Measurements from ENCODE around the gene SUCLG2. TPM values are rescaled to one million over a fixed set of nuclear protein-coding genes. Genes with fewer than 3 reads are reported as not detected.
"Not testable (repeated sequence)": the region's sequence is repeated elsewhere in the genome, so short reads cannot be mapped to it uniquely, and the experiment has no call there.

The SUCLG2 gene
- polyA plus RNA-seq, 1 donor: 143 TPM

DNA sequence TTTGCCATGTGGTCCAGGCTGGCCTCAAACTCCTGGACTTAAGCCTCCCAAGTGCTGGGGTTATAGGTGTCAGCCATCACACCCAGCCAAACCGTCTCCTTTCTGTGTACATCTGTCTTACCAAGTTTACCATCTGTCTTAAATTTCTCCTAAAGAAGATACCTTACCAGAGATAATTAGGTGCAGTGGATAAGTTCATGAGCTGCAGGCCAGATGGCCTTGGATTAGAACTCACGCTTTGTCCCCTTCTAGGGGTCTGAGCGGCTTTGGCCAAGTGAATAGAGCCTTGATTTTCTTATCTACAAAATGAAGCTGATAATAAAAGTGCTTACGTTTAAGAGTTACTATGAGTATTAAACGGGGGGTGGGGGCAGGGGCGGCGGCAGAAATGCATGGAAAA lies 103.9 kb downstream of the SUCLG2 start:
- no peaks in the 10 kb centered on the region for H3K4me1 ChIP-seq (ENCODE audit: control insufficient read depth, insufficient read depth, low read length)
- no peaks in the 10 kb centered on the region for H3K9me3 ChIP-seq (ENCODE audit: control insufficient read depth, low read depth, low read length)
- no peak for DNase-seq
- WGBS (ENCODE audit: insufficient coverage, low lambda C conversion rate): no CpG with 5 or more reads among the region's 7 CpGs
- H3K27me3 ChIP-seq (ENCODE audit: control insufficient read depth, insufficient read depth, low read length): no peaks in the 10 kb centered on the region
- H3K4me3 ChIP-seq (ENCODE audit: low read length): no peak overlapping the region
- H3K36me3 ChIP-seq (ENCODE audit: control insufficient read depth, insufficient read depth, low read length): peaks cover 11% of the 10 kb centered on the region
- H3K27ac ChIP-seq (ENCODE audit: low read length): no peak overlapping the region

DNA sequence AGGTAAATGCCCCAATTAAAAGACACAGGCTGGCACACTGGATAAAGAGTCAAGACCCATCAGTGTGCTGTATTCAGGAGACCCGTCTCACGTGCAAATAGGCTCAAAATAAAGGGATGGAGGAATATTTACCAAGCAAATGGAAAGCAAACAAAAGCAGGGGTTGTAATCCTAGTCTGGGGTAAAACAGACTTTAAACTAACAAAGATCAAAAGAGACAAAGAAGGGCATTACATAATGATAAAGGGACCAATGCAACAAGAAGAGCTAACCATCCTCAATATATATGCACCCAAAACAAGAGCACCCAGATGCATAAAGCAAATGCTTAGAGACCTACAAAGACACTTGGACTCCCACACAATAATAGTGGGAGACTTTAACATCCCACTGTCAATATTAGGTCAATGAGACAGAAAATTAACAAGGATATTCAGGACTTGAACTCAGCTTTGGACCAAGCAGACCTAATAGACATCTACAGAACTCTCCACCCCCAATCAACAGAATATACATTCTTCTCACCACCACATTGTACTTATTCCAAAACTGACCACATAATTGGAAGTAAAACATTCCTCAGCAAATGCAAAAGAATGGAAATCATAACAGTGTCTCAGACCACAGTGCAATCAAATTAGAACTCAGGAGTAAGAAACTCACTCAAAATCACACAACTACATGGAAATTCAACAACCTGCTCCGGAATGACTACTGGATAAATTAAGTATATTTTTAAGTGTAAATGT lies 111.7 kb downstream of the SUCLG2 start:
- not testable (repeated sequence) for H3K27ac ChIP-seq (ENCODE audit: low read length); H3K36me3 ChIP-seq (ENCODE audit: control insufficient read depth, insufficient read depth, low read length); H3K9me3 ChIP-seq (ENCODE audit: control insufficient read depth, low read depth, low read length); DNase-seq; H3K27me3 ChIP-seq (ENCODE audit: control insufficient read depth, insufficient read depth, low read length); H3K4me3 ChIP-seq (ENCODE audit: low read length); H3K4me1 ChIP-seq (ENCODE audit: control insufficient read depth, insufficient read depth, low read length)
- no CpG with 5 or more reads among the region's 3 CpGs for WGBS (ENCODE audit: insufficient coverage, low lambda C conversion rate)

DNA sequence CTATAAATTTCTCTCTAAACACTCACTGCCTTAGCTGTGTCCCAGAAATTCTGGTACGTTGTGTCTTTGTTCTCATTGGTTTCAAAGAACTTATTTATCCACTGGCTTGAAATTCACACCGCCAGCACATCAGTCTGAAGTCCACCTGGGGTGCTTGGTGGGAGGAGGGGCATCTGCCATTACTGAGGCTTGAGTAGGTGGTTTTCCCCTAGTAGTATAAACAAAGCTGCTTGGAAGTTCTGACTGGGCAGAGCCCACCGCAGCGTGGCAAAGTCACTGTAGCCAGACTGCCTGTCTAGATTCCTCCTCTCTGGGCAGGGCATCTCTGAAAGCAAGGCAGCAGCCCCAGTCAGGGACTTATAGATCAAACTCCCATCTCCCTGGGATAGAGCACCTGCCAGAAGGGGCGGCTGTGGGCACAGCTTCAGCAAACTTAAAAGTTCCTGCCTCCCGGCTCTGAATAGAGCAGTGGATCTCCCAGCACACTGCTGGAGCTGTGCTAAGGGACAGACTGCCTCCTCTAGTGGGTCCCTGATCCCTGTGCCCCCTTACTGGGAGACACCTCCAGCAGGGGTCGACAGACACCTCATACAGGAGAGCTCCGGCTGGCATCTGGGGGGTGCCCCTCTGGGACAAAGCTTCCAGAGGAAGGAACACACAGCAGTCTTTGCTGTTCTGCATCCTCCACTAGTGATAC lies 114.1 kb downstream of the SUCLG2 start:
- peak in 1 of 2 donors; percentile 18 for DNase-seq
- Histone ChIP-seq H3K4me1 (ENCODE audit: control insufficient read depth, insufficient read depth, low read length) (no peaks in the 10 kb centered on the region), H3K36me3 (ENCODE audit: control insufficient read depth, insufficient read depth, low read length) (no peaks in the 10 kb centered on the region), H3K27ac (ENCODE audit: low read length) (no peak overlapping the region), H3K9me3 (ENCODE audit: control insufficient read depth, low read depth, low read length) (no peaks in the 10 kb centered on the region), H3K27me3 (ENCODE audit: control insufficient read depth, insufficient read depth, low read length) (no peaks in the 10 kb centered on the region), H3K4me3 (ENCODE audit: low read length) (no peak overlapping the region)
- WGBS (ENCODE audit: insufficient coverage, low lambda C conversion rate): no CpG with 5 or more reads among the region's 8 CpGs

DNA sequence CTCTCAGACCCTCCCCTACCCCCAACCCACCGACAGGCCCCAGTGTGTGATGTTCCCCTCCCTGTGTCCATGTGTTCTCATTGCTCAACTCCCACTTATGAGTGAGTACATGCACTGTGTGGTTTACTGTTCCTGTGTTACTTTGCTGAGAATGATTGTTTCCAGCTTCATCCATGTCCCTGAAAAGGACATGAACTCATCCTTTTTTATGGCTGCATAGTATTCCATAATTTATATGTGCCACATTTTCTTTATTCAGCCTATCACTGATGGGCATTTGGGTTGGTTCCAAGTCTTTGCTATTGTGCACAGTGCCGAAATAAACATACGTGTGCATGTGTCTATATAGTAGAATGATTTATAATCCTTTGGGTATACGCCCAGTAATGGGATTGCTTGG lies 117.2 kb downstream of the SUCLG2 start:
- H3K27ac ChIP-seq (ENCODE audit: low read length); H3K4me3 ChIP-seq (ENCODE audit: low read length); H3K4me1 ChIP-seq (ENCODE audit: control insufficient read depth, insufficient read depth, low read length); H3K27me3 ChIP-seq (ENCODE audit: control insufficient read depth, insufficient read depth, low read length); H3K9me3 ChIP-seq (ENCODE audit: control insufficient read depth, low read depth, low read length); DNase-seq; H3K36me3 ChIP-seq (ENCODE audit: control insufficient read depth, insufficient read depth, low read length): not testable (repeated sequence)
- no CpG with 5 or more reads among the region's 4 CpGs for WGBS (ENCODE audit: insufficient coverage, low lambda C conversion rate)

DNA sequence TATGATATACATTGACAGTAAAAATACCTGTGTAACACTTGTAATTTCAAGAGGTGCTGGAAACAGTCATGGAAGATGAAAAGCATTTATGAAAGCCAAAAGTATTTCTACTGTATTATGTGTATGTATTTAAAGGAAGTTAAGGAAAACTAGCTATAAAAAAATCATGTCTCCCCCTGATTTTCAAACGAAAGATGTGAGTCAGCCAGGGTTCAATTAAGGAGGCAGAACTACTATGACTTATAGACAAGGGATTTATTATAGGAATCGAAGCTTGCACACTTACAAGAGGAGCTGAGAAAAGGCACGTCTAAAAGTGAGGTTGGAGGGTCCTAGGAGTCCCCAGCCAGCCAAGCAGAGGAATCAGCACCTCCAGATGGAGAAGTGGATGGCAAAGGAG lies 119.4 kb downstream of the SUCLG2 start:
- H3K4me1 ChIP-seq (ENCODE audit: control insufficient read depth, insufficient read depth, low read length): no peaks in the 10 kb centered on the region
- WGBS (ENCODE audit: insufficient coverage, low lambda C conversion rate): 70% methylated on average over 2 of the region's 3 CpGs
- no peak overlapping the region for H3K27ac ChIP-seq (ENCODE audit: low read length)

DNA sequence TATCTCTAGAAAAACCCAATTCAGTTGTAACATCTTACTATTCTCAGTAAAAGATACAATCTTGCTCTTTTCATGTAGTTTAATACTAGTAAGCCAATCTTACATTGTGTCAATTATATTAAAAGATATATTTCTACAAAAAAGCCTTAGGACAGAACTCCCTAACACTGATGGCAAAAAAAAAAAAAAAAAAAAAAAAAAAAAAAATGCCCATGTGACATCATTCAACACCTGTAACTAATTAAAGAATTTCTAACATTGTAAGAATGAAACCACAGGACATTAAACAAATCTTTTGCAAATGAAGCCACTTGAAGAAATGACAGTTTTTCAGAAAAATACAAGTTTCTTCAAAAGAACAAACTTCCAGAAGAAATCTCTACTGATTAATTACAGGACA lies 119.8 kb downstream of the SUCLG2 start:
- H3K9me3 ChIP-seq (ENCODE audit: control insufficient read depth, low read depth, low read length): no peaks in the 10 kb centered on the region
- no peak overlapping the region for H3K4me3 ChIP-seq (ENCODE audit: low read length)
- H3K27ac ChIP-seq (ENCODE audit: low read length): no peak overlapping the region
- H3K4me1 ChIP-seq (ENCODE audit: control insufficient read depth, insufficient read depth, low read length): no peaks in the 10 kb centered on the region
- no peak for DNase-seq
- H3K27me3 ChIP-seq (ENCODE audit: control insufficient read depth, insufficient read depth, low read length): no peaks in the 10 kb centered on the region
- no peaks in the 10 kb centered on the region for H3K36me3 ChIP-seq (ENCODE audit: control insufficient read depth, insufficient read depth, low read length)

More for the DNA sequence above, 119.4 kb downstream of the SUCLG2 start:
- H3K4me3 ChIP-seq (ENCODE audit: low read length): no peak overlapping the region
- H3K9me3 ChIP-seq (ENCODE audit: control insufficient read depth, low read depth, low read length): no peaks in the 10 kb centered on the region
- no peaks in the 10 kb centered on the region for H3K27me3 ChIP-seq (ENCODE audit: control insufficient read depth, insufficient read depth, low read length)
- no peak for DNase-seq
- no peaks in the 10 kb centered on the region for H3K36me3 ChIP-seq (ENCODE audit: control insufficient read depth, insufficient read depth, low read length)

DNA sequence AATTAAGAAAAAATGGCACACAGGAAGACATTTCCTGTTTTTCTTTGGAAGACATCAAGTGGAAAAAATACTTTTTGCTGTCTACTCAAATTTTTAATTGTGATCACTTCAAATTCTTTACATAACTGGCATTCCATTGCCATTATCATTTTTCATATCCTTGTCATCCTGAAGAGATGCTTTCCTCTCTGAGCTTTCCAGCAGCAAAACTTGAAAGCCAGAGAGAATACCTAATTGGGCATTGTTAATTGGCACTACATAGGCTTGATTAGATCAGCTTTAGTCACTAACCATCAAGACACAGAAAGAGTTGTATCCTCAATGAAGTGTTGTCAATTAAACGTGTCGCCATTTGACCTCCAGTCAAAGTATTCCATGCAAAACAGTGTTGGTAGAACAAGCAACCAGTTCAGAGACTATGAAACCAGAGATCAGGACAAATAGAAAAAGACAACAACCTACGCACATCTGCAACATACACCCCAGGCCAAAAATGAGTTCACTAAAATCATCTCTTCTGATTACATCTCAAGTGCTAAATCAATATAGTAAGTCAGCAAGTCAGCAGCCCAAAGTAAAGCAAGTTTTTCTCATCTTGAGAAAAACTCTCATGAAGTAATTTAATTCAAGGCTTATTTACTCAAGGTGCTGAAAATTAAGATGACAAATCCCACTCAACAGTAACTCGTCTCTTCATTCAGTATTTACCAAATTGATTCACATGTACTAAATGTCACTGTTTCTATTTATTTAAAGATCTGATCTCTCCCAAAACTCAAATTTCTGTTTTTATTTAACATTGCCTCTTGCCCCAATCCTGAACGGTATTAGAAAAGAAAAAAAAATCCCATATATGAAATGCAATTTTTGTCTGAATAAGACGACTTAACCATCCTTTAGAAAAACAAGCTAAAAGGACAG lies 123.0 kb downstream of the SUCLG2 start:
- no peaks in the 10 kb centered on the region for H3K4me1 ChIP-seq (ENCODE audit: control insufficient read depth, insufficient read depth, low read length)
- peaks cover 18% of the 10 kb centered on the region for H3K36me3 ChIP-seq (ENCODE audit: control insufficient read depth, insufficient read depth, low read length)
- H3K9me3 ChIP-seq (ENCODE audit: control insufficient read depth, low read depth, low read length): no peaks in the 10 kb centered on the region
- no peak for DNase-seq
- no peaks in the 10 kb centered on the region for H3K27me3 ChIP-seq (ENCODE audit: control insufficient read depth, insufficient read depth, low read length)
- H3K4me3 ChIP-seq (ENCODE audit: low read length): no peak overlapping the region
- H3K27ac ChIP-seq (ENCODE audit: low read length): no peak overlapping the region
- WGBS (ENCODE audit: insufficient coverage, low lambda C conversion rate): 98% methylated on average over 5 of the region's 6 CpGs

DNA sequence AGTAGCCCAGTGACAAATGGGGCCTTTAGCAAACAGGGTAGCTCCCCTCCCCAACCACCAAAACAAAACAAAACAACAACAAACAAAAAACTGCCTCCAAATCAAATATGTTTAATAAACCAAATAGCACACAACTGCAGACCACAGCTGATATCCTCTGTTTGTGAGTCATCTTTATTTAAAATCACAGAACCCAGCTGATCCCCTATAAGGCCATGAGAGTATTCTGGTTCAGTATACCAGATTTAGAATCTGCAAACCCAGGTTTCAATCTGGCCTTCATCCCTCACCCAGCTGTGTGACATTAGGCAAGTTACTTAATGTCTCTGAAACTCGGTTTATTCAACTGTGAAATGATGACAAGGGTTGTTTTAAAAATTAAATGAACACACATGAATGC lies 124.5 kb downstream of the SUCLG2 start:
- Histone ChIP-seq H3K4me1 (ENCODE audit: control insufficient read depth, insufficient read depth, low read length) (no peaks in the 10 kb centered on the region), H3K4me3 (ENCODE audit: low read length) (no peak overlapping the region), H3K27ac (ENCODE audit: low read length) (no peak overlapping the region), H3K36me3 (ENCODE audit: control insufficient read depth, insufficient read depth, low read length) (peaks cover 25% of the 10 kb centered on the region), H3K9me3 (ENCODE audit: control insufficient read depth, low read depth, low read length) (no peaks in the 10 kb centered on the region), H3K27me3 (ENCODE audit: control insufficient read depth, insufficient read depth, low read length) (no peaks in the 10 kb centered on the region)
- no peak for DNase-seq
- WGBS (ENCODE audit: insufficient coverage, low lambda C conversion rate): 86% methylated on average over 1 of the region's 1 CpG

DNA sequence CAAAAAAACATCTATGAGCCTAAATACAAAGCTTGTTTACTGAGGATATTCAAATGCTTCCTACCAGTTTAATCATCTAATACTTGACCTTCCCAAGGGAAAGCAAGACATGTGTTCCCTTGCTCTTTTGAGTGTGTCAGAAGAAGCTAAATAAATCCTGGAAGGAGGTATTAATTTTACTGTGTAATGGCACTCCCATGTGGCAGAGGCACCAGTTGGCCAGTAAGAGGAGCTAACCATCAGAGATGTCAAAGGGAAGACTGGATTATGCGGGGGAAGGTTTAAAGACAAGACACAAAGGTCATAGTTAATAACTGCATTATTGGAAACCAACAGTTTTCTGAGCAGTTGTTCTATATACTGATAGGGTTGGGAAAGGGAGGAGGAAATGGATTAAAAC lies 125.1 kb downstream of the SUCLG2 start:
- WGBS (ENCODE audit: insufficient coverage, low lambda C conversion rate): no CpG with 5 or more reads among the region's 1 CpG
- Histone ChIP-seq H3K4me1 (ENCODE audit: control insufficient read depth, insufficient read depth, low read length) (no peaks in the 10 kb centered on the region), H3K9me3 (ENCODE audit: control insufficient read depth, low read depth, low read length) (no peaks in the 10 kb centered on the region)

DNA sequence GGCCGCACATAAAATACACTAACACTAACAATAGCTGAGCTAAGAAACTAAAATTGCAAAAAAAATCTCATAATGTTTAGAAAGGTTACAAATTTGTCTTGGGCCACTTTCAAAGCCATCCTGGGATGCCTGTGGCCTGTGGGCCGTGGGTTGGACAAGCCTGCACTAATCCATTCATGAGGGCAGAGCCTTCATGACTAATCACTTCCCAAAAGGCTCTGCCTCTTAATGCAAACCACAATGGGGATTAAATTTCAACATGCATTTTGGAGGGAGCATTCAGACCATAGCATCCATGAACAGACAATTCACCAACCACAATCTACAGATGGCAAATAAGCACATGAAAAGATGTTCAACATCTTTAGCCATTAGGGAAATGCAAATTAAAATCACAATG lies 128.2 kb downstream of the SUCLG2 start:
- Histone ChIP-seq H3K4me3 (ENCODE audit: low read length) (no peak overlapping the region), H3K27me3 (ENCODE audit: control insufficient read depth, insufficient read depth, low read length) (no peaks in the 10 kb centered on the region), H3K4me1 (ENCODE audit: control insufficient read depth, insufficient read depth, low read length) (no peaks in the 10 kb centered on the region), H3K9me3 (ENCODE audit: control insufficient read depth, low read depth, low read length) (no peaks in the 10 kb centered on the region), H3K36me3 (ENCODE audit: control insufficient read depth, insufficient read depth, low read length) (peaks cover 31% of the 10 kb centered on the region), H3K27ac (ENCODE audit: low read length) (no peak overlapping the region)
- DNase-seq: peak in 1 of 2 donors; percentile 4
- WGBS (ENCODE audit: insufficient coverage, low lambda C conversion rate): 100% methylated on average over 1 of the region's 2 CpGs

More for the DNA sequence above, 125.1 kb downstream of the SUCLG2 start:
- peaks cover 25% of the 10 kb centered on the region for H3K36me3 ChIP-seq (ENCODE audit: control insufficient read depth, insufficient read depth, low read length)
- peak in 1 of 2 donors; percentile 11 for DNase-seq
- H3K27ac ChIP-seq (ENCODE audit: low read length): no peak overlapping the region
- no peak overlapping the region for H3K4me3 ChIP-seq (ENCODE audit: low read length)
- no peaks in the 10 kb centered on the region for H3K27me3 ChIP-seq (ENCODE audit: control insufficient read depth, insufficient read depth, low read length)
